Adrenal gland (tissue), 12 donors: Measurements from ENCODE around the gene CTDSPL. TPM values are rescaled to one million over a fixed set of nuclear protein-coding genes. Genes with fewer than 3 reads are reported as not detected.

ENCODE experiments used
- DNase-seq, 7 donors: peaks; one replicate each; pipeline ENCODE4 v3.0.0-alpha.2; 2019 to 2020
- H3K27ac ChIP-seq, 5 donors: fragments of 200-600 bp; sonication (generic) in 4 of 5; 1 replicate in 3 of 5; 2 replicates in 2 of 5; pipeline versions ENCODE4 v1.5.1 to v1.8.0; 2016 to 2020; ENCODE audit warnings: mild to moderate bottlenecking in 1 of 5
- H3K27me3 ChIP-seq: fragments of 200-600 bp; 2 replicates; pipeline ENCODE4 v1.8.0; 2021
- H3K36me3 ChIP-seq, 2 donors: fragments of 200-600 bp; replicated peaks in 1 of 2; 1 replicate in 1 of 2; 2 replicates in 1 of 2; pipeline versions ENCODE4 v1.5.1 to v1.8.0; 2018 to 2022
- H3K4me1 ChIP-seq, 2 donors: fragments of 200-600 bp; replicated peaks in 1 of 2; 1 replicate in 1 of 2; 2 replicates in 1 of 2; pipeline versions ENCODE4 v1.5.1 to v1.8.0; 2018 to 2021
- H3K4me3 ChIP-seq, 4 donors: fragments of 200-600 bp; sonication (generic) in 3 of 4; one replicate each; pipeline ENCODE4 v1.5.1; 2016 to 2018
- H3K9me3 ChIP-seq, 3 donors: fragments of 200-600 bp; sonication (generic) in 1 of 3; replicated peaks in 1 of 3; 1 replicate in 2 of 3; 2 replicates in 1 of 3; pipeline versions ENCODE4 v1.5.1 to v1.8.0; 2016 to 2021
- POLR2A ChIP-seq, 2 donors: fragments of 450-650 bp; IDR thresholded peaks; one replicate each; pipeline ENCODE4 v1.6.1; 2017; ENCODE audit warnings: antibody characterized with exemption in 2 of 2, mild to moderate bottlenecking in 2 of 2, moderate library complexity in 1 of 2
- WGBS, 4 donors: extraction: QIAGEN DNeasy Blood & Tissue Kit in 2 of 4; methylation state at CpG; one replicate each; pipeline versions ENCODE4 v1.1.5 to v1.1.7; 2013 to 2017; 5-methylcytosine and 5-hydroxymethylcytosine counted together
- intact Hi-C, 2 donors: fragments of 100-400 bp; cut with DNase I; formaldehyde crosslinking; loops; one replicate each; pipeline versions ENCODE4 v1.14.1 to v1.15.0; 2022 to 2023
- polyA plus RNA-seq, 3 donors: library from polyadenylated mRNA; stranded (reverse); fragments of 200-250 nt in 2 of 3; fragments of 350-450 nt in 1 of 3; fragmentation: Illumina TruSeq in 1 of 3; extraction: RNeasy Lipid Tissue Mini Kit (QIAGEN cat#74804) in 1 of 3; gene quantifications; one replicate each; pipeline ENCODE4 v1.2.3, GENCODE V29; 2013 to 2014
- total RNA-seq, 9 donors: library from RNA; depleted of rRNA in 4 of 9; stranded (reverse); fragments of >200 nt in 4 of 9; fragments of 120-200 nt in 1 of 9; fragmentation: NEBNext Ultra II Directional in 1 of 9; extraction: Animal tissue kit (Norgen Biotek cat#: 25700) in 1 of 9; gene quantifications; one replicate each; pipeline versions ENCODE4 v1.1.0 to v1.2.4, GENCODE V29; 2013 to 2023
- TF ChIP-seq, protein P1 (sequence below), 6 experiments: fragments of 450-650 bp in 4 of 6; fragments of 200-600 bp in 2 of 6; sonication (generic) in 1 of 6; IDR thresholded peaks; 1 replicate in 5 of 6; 2 replicates in 1 of 6; pipeline versions ENCODE4 v1.5.1 to v1.8.0; 2016 to 2021; ENCODE audit warnings: antibody characterized with exemption in 6 of 6, mild to moderate bottlenecking in 2 of 6, moderate library complexity in 1 of 6
- donor health status: healthy with polysubstance abuse.
- donor health status: Bipolar disorder and iron deficiency.
- donor health status: DM: yes; HTN: yes; CAD: no.
- donor health status: DM: no; HTN: no; CAD: no.
- donor health status: DM: no; HTN: no; CAD: no.
- donor health status: DM: yes; HTN: yes; CAD: no.

CTDSPL gene
- total and polyA plus RNA-seq, 12 donors, result 6.4 to 27.7 (median 16.0) TPM

- intact Hi-C loops, result no loop called here
- Histone ChIP-seq H3K9me3 (no peaks in the 10 kb centered on the region), H3K4me3 (no peak overlapping the region), H3K36me3 (no peaks in the 10 kb centered on the region), H3K27ac (no peak overlapping the region), H3K27me3 (no peaks in the 10 kb centered on the region), H3K4me1 (no peaks in the 10 kb centered on the region)
- TF ChIP-seq, protein P1, sequence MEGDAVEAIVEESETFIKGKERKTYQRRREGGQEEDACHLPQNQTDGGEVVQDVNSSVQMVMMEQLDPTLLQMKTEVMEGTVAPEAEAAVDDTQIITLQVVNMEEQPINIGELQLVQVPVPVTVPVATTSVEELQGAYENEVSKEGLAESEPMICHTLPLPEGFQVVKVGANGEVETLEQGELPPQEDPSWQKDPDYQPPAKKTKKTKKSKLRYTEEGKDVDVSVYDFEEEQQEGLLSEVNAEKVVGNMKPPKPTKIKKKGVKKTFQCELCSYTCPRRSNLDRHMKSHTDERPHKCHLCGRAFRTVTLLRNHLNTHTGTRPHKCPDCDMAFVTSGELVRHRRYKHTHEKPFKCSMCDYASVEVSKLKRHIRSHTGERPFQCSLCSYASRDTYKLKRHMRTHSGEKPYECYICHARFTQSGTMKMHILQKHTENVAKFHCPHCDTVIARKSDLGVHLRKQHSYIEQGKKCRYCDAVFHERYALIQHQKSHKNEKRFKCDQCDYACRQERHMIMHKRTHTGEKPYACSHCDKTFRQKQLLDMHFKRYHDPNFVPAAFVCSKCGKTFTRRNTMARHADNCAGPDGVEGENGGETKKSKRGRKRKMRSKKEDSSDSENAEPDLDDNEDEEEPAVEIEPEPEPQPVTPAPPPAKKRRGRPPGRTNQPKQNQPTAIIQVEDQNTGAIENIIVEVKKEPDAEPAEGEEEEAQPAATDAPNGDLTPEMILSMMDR (IDR thresholded peaks at IDR 0.05), result no peak
- TF ChIP-seq POLR2A (IDR thresholded peaks at IDR 0.05), result no peak
- no peak for DNase-seq
- 85 to 92% (median 91%) methylated on average over 9 of the region's 9 CpGs for WGBS, 4 donors
These were observed 106.5 kb downstream of the CTDSPL start for GRCh38 chr3:37968199-37968598.

DNA sequence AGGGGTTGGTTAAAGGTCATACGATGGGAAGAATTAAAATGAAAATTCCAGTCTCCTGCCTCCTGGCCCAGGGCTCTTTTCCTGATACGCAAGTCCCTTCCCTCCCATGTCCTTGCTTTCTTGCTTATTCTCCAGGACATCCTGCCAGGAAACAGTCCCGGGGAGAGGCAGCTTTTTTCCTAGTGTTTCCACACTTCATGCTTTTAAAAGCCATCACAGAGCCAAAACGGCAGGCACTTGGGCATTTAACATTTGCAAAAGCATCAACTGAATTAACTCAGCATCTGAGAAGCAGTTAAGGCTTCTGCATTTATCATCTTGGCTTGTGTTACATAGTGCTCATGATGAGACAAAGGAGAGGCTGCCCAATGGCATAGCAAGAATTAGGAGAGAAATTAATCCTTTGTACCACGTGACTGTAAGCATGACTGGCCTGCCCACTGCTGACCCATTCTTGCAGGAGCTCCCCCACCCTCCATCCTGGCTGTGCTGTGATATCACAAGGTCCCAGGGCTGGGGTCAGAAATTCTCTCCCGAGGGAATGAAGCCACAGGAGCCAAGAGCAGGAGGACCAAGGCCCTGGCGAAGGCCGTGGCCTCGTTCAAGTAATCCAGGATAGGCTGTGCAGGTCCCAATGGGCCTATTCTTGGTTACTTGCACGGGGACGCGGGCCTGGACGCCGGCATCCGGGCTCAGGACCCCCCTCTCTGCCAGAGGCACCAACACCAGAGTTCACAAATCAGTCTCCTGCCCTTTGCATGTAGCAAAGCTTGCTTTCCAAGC is 107.3 kb downstream of the CTDSPL start:
- WGBS, 4 donors, result 78 to 84% (median 82%) methylated on average over 13 to 15 of the region's 15 CpGs

GRCh38 chr3:37969596-37970100 is 108.0 kb downstream of the CTDSPL start:
- TF ChIP-seq, protein P1 (IDR thresholded peaks at IDR 0.05), result no peak
- TF ChIP-seq POLR2A (IDR thresholded peaks at IDR 0.05), result no peak
- no peak overlapping the region for H3K27ac ChIP-seq
- H3K9me3 ChIP-seq, result no peaks in the 10 kb centered on the region
- H3K4me3 ChIP-seq, result no peak overlapping the region
- 79 to 85% (median 82%) methylated on average over 6 to 7 of the region's 7 CpGs for WGBS, 4 donors
- DNase-seq, result no peak
- H3K27me3 ChIP-seq, result no peaks in the 10 kb centered on the region
- intact Hi-C loops, result no loop called here
- no peaks in the 10 kb centered on the region for H3K4me1 ChIP-seq
- H3K36me3 ChIP-seq, result no peaks in the 10 kb centered on the region

More for the DNA sequence above, 107.3 kb downstream of the CTDSPL start:
- Histone ChIP-seq H3K9me3 (no peaks in the 10 kb centered on the region), H3K4me1 (no peaks in the 10 kb centered on the region), H3K27ac (no peak overlapping the region), H3K27me3 (no peaks in the 10 kb centered on the region), H3K4me3 (no peak overlapping the region), H3K36me3 (no peaks in the 10 kb centered on the region)
- TF ChIP-seq, protein P1 (IDR thresholded peaks at IDR 0.05), result no peak
- TF ChIP-seq POLR2A (IDR thresholded peaks at IDR 0.05), result no peak
- DNase-seq, result no peak
- intact Hi-C loops, result no loop called here

GRCh38 chr3:37970802-37971201 is 109.1 kb downstream of the CTDSPL start:
- intact Hi-C loops, result no loop called here
- 88 to 100% (median 94%) methylated on average over 1 to 5 of the region's 5 CpGs for WGBS, 4 donors
- H3K4me3 ChIP-seq, result no peak overlapping the region
- no peak for DNase-seq
- no peaks in the 10 kb centered on the region for H3K4me1 ChIP-seq
- H3K27me3 ChIP-seq, result no peaks in the 10 kb centered on the region
- peaks cover 0 to 2% of the 10 kb centered on the region in 2 donors for H3K36me3 ChIP-seq
- no peaks in the 10 kb centered on the region for H3K9me3 ChIP-seq
- no peak overlapping the region for H3K27ac ChIP-seq
- TF ChIP-seq POLR2A (IDR thresholded peaks at IDR 0.05), result no peak
- TF ChIP-seq, protein P1 (IDR thresholded peaks at IDR 0.05), result no peak
